CD4-positive, alpha-beta T cell (primary cell): Measurements from ENCODE around the gene PSMB10. TPM values are rescaled to one million over a fixed set of nuclear protein-coding genes. Genes with fewer than 3 reads are reported as not detected.
A peak's percentile ranks its signal among the peaks of the same experiment; 100 is the strongest.

Experiments
- ATAC-seq: fragments of 200-7000 bp; cut with Tn5 transposase; one replicate; pipeline ENCODE4 v1.10.0; 2022; ENCODE audit warnings: mild to moderate bottlenecking; ENCODE audit not compliant: poor library complexity
- CTCF ChIA-PET: fragments of 350-600 bp; sonication (Branson Sonifier 250); formaldehyde crosslinking; loops from one replicate; lab custom pipeline; 2021; ENCODE audit warnings: antibody characterized with exemption, inconsistent platforms; lab: Charles Lee
- POLR2A ChIA-PET: fragments of 350-600 bp; sonication (Branson Sonifier 250); formaldehyde crosslinking; loops from one replicate; lab custom pipeline; 2021; ENCODE audit warnings: antibody characterized with exemption, inconsistent platforms; lab: Charles Lee
- DNase-seq, 14 experiments: peaks; one replicate each; pipeline ENCODE4 v3.0.0-alpha.2; 2013 to 2020; ENCODE audit warnings: mixed read lengths in 2 of 14
- H3K27ac ChIP-seq, 2 donors: one replicate each; pipeline versions ENCODE4 v1.5.1 to v1.7.0; 2013; ENCODE audit warnings: low read length in 2 of 2, low read depth in 1 of 2, mild to moderate bottlenecking in 1 of 2
- H3K27me3 ChIP-seq, 2 experiments: 1 replicate in 1 of 2; 2 replicates in 1 of 2; pipeline versions ENCODE4 v1.6.1 to v1.7.0; 2013; ENCODE audit warnings: low read length in 2 of 2, control low read depth in 1 of 2, mild to moderate bottlenecking in 1 of 2, moderate library complexity in 1 of 2; ENCODE audit not compliant: insufficient read depth in 2 of 2, control insufficient read depth in 1 of 2
- H3K36me3 ChIP-seq: one replicate; pipeline ENCODE4 v1.6.1; 2013; ENCODE audit warnings: low read length, control low read depth; ENCODE audit not compliant: insufficient read depth
- H3K4me1 ChIP-seq: one replicate; pipeline ENCODE4 v1.6.1; 2013; ENCODE audit warnings: low read length, control low read depth; ENCODE audit not compliant: insufficient read depth
- H3K4me3 ChIP-seq: one replicate; pipeline ENCODE4 v1.5.1; 2013; ENCODE audit warnings: mild to moderate bottlenecking, low read length, moderate library complexity
- H3K9me3 ChIP-seq, 2 experiments: 1 replicate in 1 of 2; 2 replicates in 1 of 2; pipeline versions ENCODE4 v1.6.1 to v1.7.0; 2013; ENCODE audit warnings: low read length in 2 of 2, mild to moderate bottlenecking in 2 of 2, control low read depth in 1 of 2, moderate library complexity in 1 of 2; ENCODE audit not compliant: control insufficient read depth in 1 of 2, insufficient read depth in 1 of 2
- H3K27ac Mint-ChIP-seq: one replicate; pipeline ENCODE4 v1.8.0; 2020; ENCODE audit warnings: mixed read lengths
- H3K27me3 Mint-ChIP-seq: one replicate; pipeline ENCODE4 v1.8.0; 2021; ENCODE audit warnings: mixed read lengths
- H3K36me3 Mint-ChIP-seq: one replicate; pipeline ENCODE4 v1.8.0; 2021; ENCODE audit warnings: low read depth, mixed read lengths
- H3K4me1 Mint-ChIP-seq: one replicate; pipeline ENCODE4 v1.8.0; 2021; ENCODE audit warnings: low read depth, mixed read lengths
- H3K4me3 Mint-ChIP-seq: one replicate; pipeline ENCODE4 v1.8.0; 2020; ENCODE audit warnings: mild to moderate bottlenecking, mixed read lengths
- H3K9me3 Mint-ChIP-seq: one replicate; pipeline ENCODE4 v1.8.0; 2020; ENCODE audit warnings: mixed read lengths
- CTCF ChIP-seq: fragments of 200-600 bp; IDR thresholded peaks from one replicate; pipeline ENCODE4 v1.8.0; 2022; ENCODE audit warnings: antibody characterized with exemption, mild to moderate bottlenecking
- intact Hi-C, 2 experiments: fragments of 100-400 bp; cut with DNase I in 1 of 2; cut with micrococcal nuclease in 1 of 2; formaldehyde crosslinking; loops; one replicate each; pipeline versions ENCODE4 v1.15.1 to v1.9.0; 2023 to 2025; cut with DNase I, micrococcal nuclease
- total RNA-seq, 174 experiments: library from RNA in 2 of 174; stranded (reverse) in 2 of 174; gene quantifications; one replicate each; pipeline ENCODE4 v1.2.3 and lab custom pipeline; 2021 to 2026

PSMB10 gene
- total RNA-seq, 2 experiments from 2014 or later: 68.7 to 71.6 TPM

- Histone ChIP-seq H3K4me3 (no peak within 1 kb of the TSS), H3K36me3 (no peaks in the 10 kb centered on the region), H3K4me1 (peaks cover 23% of the 10 kb centered on the region), H3K27ac (no peak within 1 kb of the TSS), H3K27me3 (no peaks in the 10 kb centered on the region), H3K9me3 (no peaks in the 10 kb centered on the region)
- POLR2A ChIA-PET: no interaction called here
- Mint-ChIP-seq H3K27me3 (no peaks in the 10 kb centered on the region), H3K4me1 (peaks cover 23% of the 10 kb centered on the region), H3K9me3 (no peaks in the 10 kb centered on the region), H3K36me3 (no peaks in the 10 kb centered on the region), H3K27ac (no peak within 1 kb of the TSS), H3K4me3 (no peak within 1 kb of the TSS)
- TF ChIP-seq CTCF: no peak
- intact Hi-C loops: no loop called here
- no peak for ATAC-seq
- peak in 2 of 14 experiments; percentile 31 to 49 for DNase-seq
- CTCF ChIA-PET: interaction anchor here (1.9 kb wide), 1 partner anchor 163 kb away, joined by 3 read pairs; no protein-coding TSS in a partner anchor
Measured at GRCh38 chr16:67979955-67980678, 43.5 kb upstream of the PSMB10 start, which contains the start of gene DPEP3. Gene DPEP3 (minus strand): TSS chr16:67980499. CDS start chr16:67980380, 119 bp downstream.

GRCh38 chr16:67977469-67978227 lies 41.0 kb upstream of the PSMB10 start:
- Mint-ChIP-seq H3K36me3 (no peaks in the 10 kb centered on the region), H3K27me3 (no peaks in the 10 kb centered on the region), H3K4me3 (no peak overlapping the region), H3K9me3 (no peaks in the 10 kb centered on the region), H3K4me1 (peaks cover 1% of the 10 kb centered on the region), H3K27ac (no peak overlapping the region)
- Histone ChIP-seq H3K36me3 (no peaks in the 10 kb centered on the region), H3K27ac (no peak overlapping the region), H3K4me3 (no peak overlapping the region), H3K9me3 (no peaks in the 10 kb centered on the region), H3K4me1 (no peaks in the 10 kb centered on the region), H3K27me3 (no peaks in the 10 kb centered on the region)
- no peak for TF ChIP-seq CTCF
- no peak for ATAC-seq
- intact Hi-C loops: no loop called here
- POLR2A ChIA-PET: no interaction called here
- CTCF ChIA-PET: no interaction called here
- peak in 1 of 14 experiments; percentile 3 for DNase-seq

- DNase-seq (no peak), ATAC-seq (no peak)
- Mint-ChIP-seq H3K36me3 (no peaks in the 10 kb centered on the region), H3K9me3 (no peaks in the 10 kb centered on the region), H3K4me3 (no peak overlapping the region), H3K27me3 (no peaks in the 10 kb centered on the region), H3K4me1 (no peaks in the 10 kb centered on the region), H3K27ac (no peak overlapping the region)
- POLR2A ChIA-PET: no interaction called here
- H3K9me3 ChIP-seq: no peaks in the 10 kb centered on the region
- H3K27ac ChIP-seq: no peak overlapping the region
- no peaks in the 10 kb centered on the region for H3K4me1 ChIP-seq
- CTCF ChIA-PET: no interaction called here
- no peak for TF ChIP-seq CTCF
- intact Hi-C loops: no loop called here
- no peaks in the 10 kb centered on the region for H3K27me3 ChIP-seq
- H3K4me3 ChIP-seq: no peak overlapping the region
- H3K36me3 ChIP-seq: no peaks in the 10 kb centered on the region
Measured at GRCh38 chr16:67977005-67977404, 40.4 kb upstream of the PSMB10 start.
